Activated T-cell treated with anti-CD3 and anti-CD28 coated beads for 24 hours (primary cell): ENCODE results near the gene CRADD.

Experiments used
- DNase-seq: peaks from one replicate; pipeline ENCODE4 v3.0.0-alpha.2; 2020; ENCODE audit warnings: low read depth

CRADD gene

GRCh38 chr12:93939641-93940325 is 262.6 kb downstream of the CRADD start:
- no peak for DNase-seq

DNA sequence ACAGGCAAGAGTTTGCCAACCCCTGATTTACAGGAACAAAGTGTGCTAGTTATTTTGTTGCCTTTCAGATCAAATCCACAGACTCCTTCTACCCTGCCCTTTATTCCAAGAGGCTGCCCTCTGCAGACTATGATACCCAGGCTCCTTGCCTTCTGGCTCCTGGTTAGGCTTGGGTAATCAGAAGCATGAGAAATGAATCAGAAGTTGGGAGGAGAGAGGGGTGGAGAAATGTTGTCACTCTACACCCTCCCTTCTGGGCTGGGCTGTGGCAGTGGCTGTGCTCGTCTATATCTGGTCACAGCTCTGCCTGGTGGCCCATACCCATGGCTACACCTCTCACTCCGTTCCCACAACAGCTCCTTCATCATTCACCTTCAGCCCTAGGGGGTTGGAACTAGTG is 266.6 kb downstream of the CRADD start:
- no peak for DNase-seq

- DNase-seq, result no peak
These were observed 267.0 kb downstream of the CRADD start for GRCh38 chr12:93944201-93944600.
